GM23248 (cell line): ENCODE results near the gene HTRA1. TPM values are rescaled to one million over a fixed set of nuclear protein-coding genes. Genes with fewer than 3 reads are reported as not detected.

ENCODE experiments used
- DNase-seq: peaks from one replicate; pipeline ENCODE4 v3.0.0-alpha.2; 2015
- H2AFZ ChIP-seq: fragments of 200-600 bp; sonication (generic); 2 replicates; pipeline ENCODE4 v1.6.1; 2016; ENCODE audit warnings: antibody characterized with exemption
- H3F3A ChIP-seq: fragments of 200-600 bp; sonication (generic); 2 replicates; pipeline ENCODE4 v1.6.1; 2016; ENCODE audit warnings: mild to moderate bottlenecking, antibody characterized with exemption, mixed run types; ENCODE audit not compliant: insufficient read depth
- H3K27ac ChIP-seq: fragments of 200-600 bp; sonication (generic); 2 replicates; pipeline ENCODE4 v1.5.1; 2016; ENCODE audit warnings: mild to moderate bottlenecking
- H3K27me3 ChIP-seq: fragments of 200-600 bp; sonication (generic); replicated peaks from 2 replicates; pipeline ENCODE4 v1.6.1; 2016; ENCODE audit warnings: mild to moderate bottlenecking; ENCODE audit not compliant: insufficient read depth
- H3K36me3 ChIP-seq: fragments of 200-600 bp; sonication (generic); 2 replicates; pipeline ENCODE4 v1.6.1; 2016; ENCODE audit warnings: low read depth, mild to moderate bottlenecking
- H3K4me1 ChIP-seq: fragments of 200-600 bp; sonication (generic); 2 replicates; pipeline ENCODE4 v1.6.1; 2016; ENCODE audit warnings: mild to moderate bottlenecking; ENCODE audit not compliant: insufficient read depth
- H3K4me2 ChIP-seq: fragments of 200-600 bp; sonication (generic); one replicate; pipeline ENCODE4 v1.6.1; 2016; ENCODE audit warnings: mild to moderate bottlenecking; ENCODE audit not compliant: unreplicated experiment
- H3K4me3 ChIP-seq: fragments of 200-600 bp; sonication (generic); 2 replicates; pipeline ENCODE4 v1.5.1; 2016; ENCODE audit warnings: mild to moderate bottlenecking
- H3K79me2 ChIP-seq: fragments of 200-600 bp; sonication (generic); 2 replicates; pipeline ENCODE4 v1.6.1; 2016; ENCODE audit warnings: mild to moderate bottlenecking; ENCODE audit not compliant: insufficient read depth
- H3K9ac ChIP-seq: fragments of 200-600 bp; sonication (generic); 2 replicates; pipeline ENCODE4 v1.6.1; 2016; ENCODE audit warnings: mild to moderate bottlenecking
- H3K9me2 ChIP-seq: fragments of 200-600 bp; sonication (generic); 2 replicates; pipeline ENCODE4 v1.6.1; 2016; ENCODE audit warnings: mixed run types, mild to moderate bottlenecking, moderate library complexity; ENCODE audit not compliant: insufficient read depth
- H3K9me3 ChIP-seq: fragments of 200-600 bp; sonication (generic); one replicate; pipeline ENCODE4 v1.6.1; 2017; ENCODE audit warnings: low read depth
- H4K20me1 ChIP-seq: fragments of 200-600 bp; sonication (generic); 2 replicates; pipeline ENCODE4 v1.6.0; 2016; ENCODE audit not compliant: insufficient read depth
- EZH2 ChIP-seq: fragments of 200-600 bp; sonication (generic); IDR thresholded peaks from 2 replicates; pipeline ENCODE4 v1.6.1; 2018; ENCODE audit warnings: antibody characterized with exemption, mild to moderate bottlenecking; ENCODE audit not compliant: insufficient read depth, poor library complexity, severe bottlenecking
- EZH2phosphoT487 ChIP-seq: fragments of 200-600 bp; sonication (generic); IDR thresholded peaks from 2 replicates; pipeline ENCODE4 v1.6.1; 2018; ENCODE audit warnings: antibody characterized with exemption, moderate library complexity, mild to moderate bottlenecking, low read depth; ENCODE audit not compliant: insufficient read depth
- WGBS, 2 experiments: methylation state at CpG; one replicate each; pipeline ENCODE4 v1.1.6; 2015 to 2017; ENCODE audit warnings: low lambda C conversion rate in 2 of 2, low coverage in 1 of 2; ENCODE audit errors: missing lambda C conversion rate in 2 of 2; 5-methylcytosine and 5-hydroxymethylcytosine counted together
- in situ Hi-C: fragments of 300-500 bp; cut with MboI; formaldehyde crosslinking; loops from 2 replicates; pipeline ENCODE4 v1.15.0; 2020
- polyA plus RNA-seq: library from polyadenylated mRNA; unstranded; fragments of >200 nt; fragmentation: Nextera tagmentation; extraction: Ambion mirVana; gene quantifications from 2 replicates; pipeline ENCODE4 v1.2.1, GENCODE V29; 2016
- total RNA-seq: library from RNA; depleted of rRNA; stranded (reverse); fragments of >200 nt; shearing (Covaris generic); gene quantifications from 2 replicates; pipeline ENCODE4 v1.2.3, GENCODE V29; 2014

The HTRA1 gene
- total and polyA plus RNA-seq, 2 experiments from 2014 or later = 220 to 405 TPM

DNA sequence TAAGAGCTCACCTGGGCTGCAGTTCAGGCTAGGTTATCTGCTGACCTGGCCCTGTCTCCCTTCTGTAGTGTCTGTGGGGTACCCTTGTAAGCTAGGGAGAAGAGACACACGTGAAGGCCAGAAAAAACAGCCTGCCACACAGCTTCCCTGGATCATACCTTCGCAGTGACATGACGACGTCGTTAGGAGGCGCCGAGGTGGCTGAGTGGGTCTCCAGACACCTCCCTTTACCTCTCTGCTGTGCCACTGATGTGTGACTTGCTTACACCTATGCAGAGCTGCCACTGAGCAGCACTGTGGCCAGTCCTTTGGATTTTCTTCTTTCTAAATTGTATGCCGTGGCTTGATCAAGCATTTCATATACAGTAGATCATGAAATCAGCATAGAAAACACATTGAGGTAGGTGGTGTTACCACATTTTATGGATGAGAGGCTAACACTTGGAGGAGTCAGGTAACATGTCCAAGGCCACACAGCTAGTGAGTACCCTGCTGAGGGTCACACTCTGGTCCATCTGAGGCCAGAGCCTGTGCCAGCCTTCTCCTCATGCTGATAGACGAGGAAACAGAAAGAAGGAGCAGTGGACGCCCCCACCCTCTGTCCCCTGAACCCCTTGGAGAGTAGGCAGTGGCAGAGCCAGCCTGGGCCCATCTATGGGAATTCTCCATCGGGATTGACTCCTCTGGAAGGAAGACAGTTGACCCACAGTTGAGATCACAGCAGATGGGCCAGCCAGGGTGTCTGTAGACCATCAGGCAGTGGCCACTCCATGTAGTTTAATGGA lies 23.1 kb downstream of the HTRA1 start:
- Histone ChIP-seq H2AFZ (no peak overlapping the region), H3K9ac (no peak overlapping the region), H3K36me3 (no peaks in the 10 kb centered on the region), H3K27ac (no peak overlapping the region), H3K79me2 (peaks cover 62% of the 10 kb centered on the region), H3K4me1 (peaks cover 2% of the 10 kb centered on the region; the same call in 1 of the 2 replicates), H3K4me2 (no peak overlapping the region), H3K27me3 (no peaks in the 10 kb centered on the region), H3F3A (peaks cover 14% of the 10 kb centered on the region), H3K4me3 (no peak overlapping the region), H4K20me1 (no peaks in the 10 kb centered on the region), H3K9me2 (no peaks in the 10 kb centered on the region), H3K9me3 (no peaks in the 10 kb centered on the region)
- 94% methylated on average over 11 of the region's 11 CpGs for WGBS, 2 experiments
- no peak for DNase-seq
- TF ChIP-seq EZH2 (no peak), EZH2phosphoT487 (no peak)
- in situ Hi-C loops = no loop called here

GRCh38 chr10:122485670-122486069 lies 24.3 kb downstream of the HTRA1 start:
- H3K27ac ChIP-seq = no peak overlapping the region
- in situ Hi-C loops = no loop called here

DNA sequence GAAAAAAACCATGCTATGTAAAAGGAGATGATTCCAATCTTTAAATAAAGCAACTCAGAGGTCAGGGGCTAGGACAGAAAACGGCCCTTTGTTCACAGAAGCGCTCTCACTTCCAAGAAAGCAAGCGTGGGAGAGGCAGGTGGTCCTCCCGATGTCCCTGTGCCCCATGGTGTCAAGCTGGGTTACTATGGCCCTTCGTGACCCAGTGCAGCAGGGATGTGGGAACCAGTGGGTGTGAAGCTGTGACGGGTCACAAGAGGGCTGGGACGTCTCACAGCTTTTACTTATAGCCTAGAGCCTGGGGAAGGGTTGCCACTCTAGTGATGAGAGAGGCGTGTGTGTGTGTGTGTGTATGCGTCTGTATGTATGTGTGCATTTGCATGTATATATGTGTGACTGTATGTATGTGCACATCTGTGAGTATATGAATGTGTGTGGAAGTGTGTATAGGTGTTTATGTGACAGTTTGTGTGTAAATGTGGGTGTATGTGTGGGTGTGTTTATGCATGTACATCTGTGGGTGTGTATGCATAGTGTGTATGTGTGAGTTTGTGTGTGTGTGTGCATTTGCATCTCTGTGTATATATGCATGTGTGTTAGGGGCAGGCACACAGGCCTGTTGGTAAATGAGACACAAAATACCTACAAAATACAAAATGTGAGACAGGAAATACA lies 25.2 kb downstream of the HTRA1 start:
- H2AFZ ChIP-seq = no peak overlapping the region
- no peak overlapping the region for H3K4me3 ChIP-seq
- WGBS, 2 experiments = 83 to 87% methylated on average over 9 of the region's 9 CpGs
- no peak overlapping the region for H3K4me2 ChIP-seq
- H3K27ac ChIP-seq = no peak overlapping the region
- no peak for DNase-seq
- TF ChIP-seq EZH2phosphoT487 = no peak
- no peak for TF ChIP-seq EZH2
- no peaks in the 10 kb centered on the region for H3K36me3 ChIP-seq
- H3K4me1 ChIP-seq = peaks cover 22% of the 10 kb centered on the region
- no peaks in the 10 kb centered on the region for H4K20me1 ChIP-seq
- peaks cover 43% of the 10 kb centered on the region for H3K79me2 ChIP-seq
- H3K9me3 ChIP-seq = no peaks in the 10 kb centered on the region
- no peaks in the 10 kb centered on the region for H3K27me3 ChIP-seq
- no peaks in the 10 kb centered on the region for H3K9me2 ChIP-seq
- in situ Hi-C loops = no loop called here
- no peak overlapping the region for H3K9ac ChIP-seq
- peaks cover 35% of the 10 kb centered on the region for H3F3A ChIP-seq

More at GRCh38 chr10:122485670-122486069, 24.3 kb downstream of the HTRA1 start:
- Histone ChIP-seq H3K9me3 (no peaks in the 10 kb centered on the region), H3K27me3 (no peaks in the 10 kb centered on the region), H3F3A (peaks cover 26% of the 10 kb centered on the region), H3K4me1 (peaks cover 14% of the 10 kb centered on the region), H3K9me2 (no peaks in the 10 kb centered on the region), H4K20me1 (no peaks in the 10 kb centered on the region), H3K9ac (no peak overlapping the region), H3K36me3 (no peaks in the 10 kb centered on the region), H3K4me2 (no peak overlapping the region), H3K79me2 (peaks cover 51% of the 10 kb centered on the region), H2AFZ (no peak overlapping the region), H3K4me3 (no peak overlapping the region)
- no peak for DNase-seq
- no peak for TF ChIP-seq EZH2
- no peak for TF ChIP-seq EZH2phosphoT487
- WGBS, 2 experiments = 46 to 51% methylated on average over 5 of the region's 5 CpGs

DNA sequence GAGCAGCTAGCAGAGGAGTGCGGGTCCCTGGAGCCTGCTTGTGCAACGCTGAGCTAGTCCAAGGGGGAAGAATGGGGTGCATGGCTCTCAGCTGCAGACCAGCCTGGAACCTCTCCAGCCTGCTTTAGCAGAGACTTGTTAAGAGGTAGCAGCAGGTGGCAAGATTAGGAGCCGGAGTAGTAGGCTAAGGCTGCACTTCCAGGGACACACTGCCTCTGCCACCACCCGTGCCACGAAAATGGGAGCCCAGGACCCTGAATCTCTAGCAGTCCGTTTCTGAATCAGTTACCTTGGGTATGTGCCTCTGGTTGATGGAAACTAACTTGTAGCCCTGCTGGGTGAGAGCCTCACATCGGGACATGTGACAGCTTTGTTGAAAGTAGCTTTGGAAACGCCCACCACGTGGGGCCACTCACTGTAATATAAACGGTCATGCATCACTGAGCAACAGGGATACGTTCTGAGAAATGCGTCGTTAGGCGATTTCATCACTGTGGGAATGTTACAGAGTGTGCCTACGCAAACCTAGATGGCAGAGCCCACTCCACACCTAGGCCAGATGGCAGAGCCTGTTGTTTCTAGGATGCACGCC lies 25.9 kb downstream of the HTRA1 start:
- Histone ChIP-seq H3K4me2 (no peak overlapping the region), H3K9me2 (no peaks in the 10 kb centered on the region), H3K4me1 (peaks cover 30% of the 10 kb centered on the region), H3K36me3 (no peaks in the 10 kb centered on the region), H3K79me2 (peaks cover 35% of the 10 kb centered on the region), H3F3A (peaks cover 42% of the 10 kb centered on the region), H3K9ac (no peak overlapping the region), H3K27ac (no peak overlapping the region), H4K20me1 (no peaks in the 10 kb centered on the region), H3K27me3 (no peaks in the 10 kb centered on the region), H2AFZ (no peak overlapping the region), H3K9me3 (no peaks in the 10 kb centered on the region), H3K4me3 (no peak overlapping the region)
- no peak for DNase-seq
- TF ChIP-seq EZH2phosphoT487 (no peak), EZH2 (no peak)
- in situ Hi-C loops = no loop called here
- 69 to 70% methylated on average over 16 of the region's 16 CpGs for WGBS, 2 experiments
